ENCODE results near the gene BTBD7. TPM values are rescaled to one million over a fixed set of nuclear protein-coding genes. Genes with fewer than 3 reads are reported as not detected.

The BTBD7 gene
- total RNA-seq, 1 experiment from 2014 or later: 30.8 TPM

- no TSS peak for BruUV-seq (replicated peaks)
- no peak overlapping the region for H3K4me2 ChIP-seq (ENCODE audit: low read length)
Measured at GRCh38 chr14:93309427-93309966, 23.3 kb downstream of the BTBD7 start.

More at GRCh38 chr14:93309427-93309966, 23.3 kb downstream of the BTBD7 start:
- ChIA-PET RAD21 (ENCODE audit: low non-redundant PET in 1 of 2, low total read pairs in 2 of 2, uncharacterized antibody in 2 of 2, unreplicated experiment in 2 of 2) (no interaction called here), POLR2A (no interaction called here), CTCF (interaction anchor here (0.6 kb wide), 1 partner anchor 1288 kb away, joined by 4 read pairs; no protein-coding TSS in a partner anchor)
- no peaks in the 10 kb centered on the region for H3K9me3 ChIP-seq (ENCODE audit: control insufficient read depth in 1 of 2, insufficient read depth in 1 of 2, low read depth in 1 of 2, low read length in 2 of 2)
- TF ChIP-seq, protein P1, sequence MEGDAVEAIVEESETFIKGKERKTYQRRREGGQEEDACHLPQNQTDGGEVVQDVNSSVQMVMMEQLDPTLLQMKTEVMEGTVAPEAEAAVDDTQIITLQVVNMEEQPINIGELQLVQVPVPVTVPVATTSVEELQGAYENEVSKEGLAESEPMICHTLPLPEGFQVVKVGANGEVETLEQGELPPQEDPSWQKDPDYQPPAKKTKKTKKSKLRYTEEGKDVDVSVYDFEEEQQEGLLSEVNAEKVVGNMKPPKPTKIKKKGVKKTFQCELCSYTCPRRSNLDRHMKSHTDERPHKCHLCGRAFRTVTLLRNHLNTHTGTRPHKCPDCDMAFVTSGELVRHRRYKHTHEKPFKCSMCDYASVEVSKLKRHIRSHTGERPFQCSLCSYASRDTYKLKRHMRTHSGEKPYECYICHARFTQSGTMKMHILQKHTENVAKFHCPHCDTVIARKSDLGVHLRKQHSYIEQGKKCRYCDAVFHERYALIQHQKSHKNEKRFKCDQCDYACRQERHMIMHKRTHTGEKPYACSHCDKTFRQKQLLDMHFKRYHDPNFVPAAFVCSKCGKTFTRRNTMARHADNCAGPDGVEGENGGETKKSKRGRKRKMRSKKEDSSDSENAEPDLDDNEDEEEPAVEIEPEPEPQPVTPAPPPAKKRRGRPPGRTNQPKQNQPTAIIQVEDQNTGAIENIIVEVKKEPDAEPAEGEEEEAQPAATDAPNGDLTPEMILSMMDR (IDR thresholded peaks at IDR 0.05 in 2 of 3, conservative IDR thresholded peaks at IDR 0.05 in 1 of 3; ENCODE audit: borderline replicate concordance in 1 of 3, insufficient read depth in 1 of 3, low read depth in 2 of 3, low read length in 2 of 3): no peak
- TF ChIP-seq, protein P2, sequence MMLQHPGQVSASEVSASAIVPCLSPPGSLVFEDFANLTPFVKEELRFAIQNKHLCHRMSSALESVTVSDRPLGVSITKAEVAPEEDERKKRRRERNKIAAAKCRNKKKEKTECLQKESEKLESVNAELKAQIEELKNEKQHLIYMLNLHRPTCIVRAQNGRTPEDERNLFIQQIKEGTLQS (IDR thresholded peaks at IDR 0.05): no peak
- TF ChIP-seq CBX3 (IDR thresholded peaks at IDR 0.05; ENCODE audit: low read depth): no peak
- no peak for TF ChIP-seq ZFX (IDR thresholded peaks at IDR 0.05)
- no peak for TF ChIP-seq POLR2A (IDR thresholded peaks at IDR 0.05; ENCODE audit: borderline replicate concordance, extremely low read depth, insufficient read depth, insufficient read length)
- TF ChIP-seq EZH2 (IDR thresholded peaks at IDR 0.05): no peak
- TF ChIP-seq, protein P3, sequence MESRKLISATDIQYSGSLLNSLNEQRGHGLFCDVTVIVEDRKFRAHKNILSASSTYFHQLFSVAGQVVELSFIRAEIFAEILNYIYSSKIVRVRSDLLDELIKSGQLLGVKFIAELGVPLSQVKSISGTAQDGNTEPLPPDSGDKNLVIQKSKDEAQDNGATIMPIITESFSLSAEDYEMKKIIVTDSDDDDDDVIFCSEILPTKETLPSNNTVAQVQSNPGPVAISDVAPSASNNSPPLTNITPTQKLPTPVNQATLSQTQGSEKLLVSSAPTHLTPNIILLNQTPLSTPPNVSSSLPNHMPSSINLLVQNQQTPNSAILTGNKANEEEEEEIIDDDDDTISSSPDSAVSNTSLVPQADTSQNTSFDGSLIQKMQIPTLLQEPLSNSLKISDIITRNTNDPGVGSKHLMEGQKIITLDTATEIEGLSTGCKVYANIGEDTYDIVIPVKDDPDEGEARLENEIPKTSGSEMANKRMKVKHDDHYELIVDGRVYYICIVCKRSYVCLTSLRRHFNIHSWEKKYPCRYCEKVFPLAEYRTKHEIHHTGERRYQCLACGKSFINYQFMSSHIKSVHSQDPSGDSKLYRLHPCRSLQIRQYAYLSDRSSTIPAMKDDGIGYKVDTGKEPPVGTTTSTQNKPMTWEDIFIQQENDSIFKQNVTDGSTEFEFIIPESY (IDR thresholded peaks at IDR 0.05; ENCODE audit: extremely low read depth, insufficient replicate concordance, low read length): no peak
- no peak for TF ChIP-seq JUND (IDR thresholded peaks at IDR 0.05)
- no peak for TF ChIP-seq TCF7L2 (IDR thresholded peaks at IDR 0.05; ENCODE audit: borderline replicate concordance, extremely low read depth, insufficient read depth, insufficient read length)
- TF ChIP-seq CEBPB (IDR thresholded peaks at IDR 0.05; ENCODE audit: low read depth): no peak
- H3K27me3 ChIP-seq (ENCODE audit: insufficient read depth, low read length): no peaks in the 10 kb centered on the region
- no peak overlapping the region for H2AFZ ChIP-seq (ENCODE audit: low read depth, low read length, poor library complexity, severe bottlenecking)
- H3K79me2 ChIP-seq (ENCODE audit: insufficient read depth, low read length): peaks cover 91% of the 10 kb centered on the region
- H3K9me2 ChIP-seq (ENCODE audit: insufficient read depth): no peaks in the 10 kb centered on the region
- peaks cover 0 to 3% of the 10 kb centered on the region in 2 experiments; a peak in 2 of 4 replicates for H3K4me1 ChIP-seq (ENCODE audit: control insufficient read depth in 1 of 2, insufficient read depth in 2 of 2, low read length in 2 of 2)
- no peak for ATAC-seq
- no peaks in the 10 kb centered on the region for H3K36me3 ChIP-seq (ENCODE audit: control insufficient read depth in 1 of 2, insufficient read depth in 2 of 2, low read length in 2 of 2)
- no peak for DNase-seq (ENCODE audit: low read depth, low spot score)
- intact Hi-C loops (cut with micrococcal nuclease): no loop called here
- no peak overlapping the region for H3K4me3 ChIP-seq (replicated peaks in 1 of 2; ENCODE audit: low read depth in 1 of 2, low read length in 2 of 2)
- peaks cover 8% of the 10 kb centered on the region; the same call in 1 of the 2 replicates for H4K20me1 ChIP-seq (ENCODE audit: insufficient read depth)
- no peak overlapping the region for H3K27ac ChIP-seq (ENCODE audit: low read depth, low read length)
- H3K9ac ChIP-seq (ENCODE audit: low read length): no peak overlapping the region
